ENCODE data around the gene HOXA4. TPM values are rescaled to one million over a fixed set of nuclear protein-coding genes. Genes with fewer than 3 reads are reported as not detected.

The HOXA4 gene
- total RNA-seq, 1 donor from 2014 or later, result not detected

GRCh38 chr7:27151931-27152815 lies 21.6 kb upstream of the HOXA4 start, which contains the start of gene HOXA3:
HOXA3 (minus strand) TSS chr7:27152583; CDS start chr7:27110640, 41,943 bp downstream.
- Mint-ChIP-seq H3K27ac (ENCODE audit: unreplicated experiment) (no peak within 1 kb of the TSS), H3K9me3 (ENCODE audit: unreplicated experiment) (no peaks in the 10 kb centered on the region), H3K27me3 (ENCODE audit: unreplicated experiment) (peaks cover 87% of the 10 kb centered on the region), H3K36me3 (ENCODE audit: unreplicated experiment) (peaks cover 3% of the 10 kb centered on the region), H3K4me1 (ENCODE audit: unreplicated experiment) (peaks cover 18% of the 10 kb centered on the region), H3K4me3 (ENCODE audit: unreplicated experiment) (peak within 1 kb of the TSS; percentile 64)
- TF ChIP-seq, protein P1, sequence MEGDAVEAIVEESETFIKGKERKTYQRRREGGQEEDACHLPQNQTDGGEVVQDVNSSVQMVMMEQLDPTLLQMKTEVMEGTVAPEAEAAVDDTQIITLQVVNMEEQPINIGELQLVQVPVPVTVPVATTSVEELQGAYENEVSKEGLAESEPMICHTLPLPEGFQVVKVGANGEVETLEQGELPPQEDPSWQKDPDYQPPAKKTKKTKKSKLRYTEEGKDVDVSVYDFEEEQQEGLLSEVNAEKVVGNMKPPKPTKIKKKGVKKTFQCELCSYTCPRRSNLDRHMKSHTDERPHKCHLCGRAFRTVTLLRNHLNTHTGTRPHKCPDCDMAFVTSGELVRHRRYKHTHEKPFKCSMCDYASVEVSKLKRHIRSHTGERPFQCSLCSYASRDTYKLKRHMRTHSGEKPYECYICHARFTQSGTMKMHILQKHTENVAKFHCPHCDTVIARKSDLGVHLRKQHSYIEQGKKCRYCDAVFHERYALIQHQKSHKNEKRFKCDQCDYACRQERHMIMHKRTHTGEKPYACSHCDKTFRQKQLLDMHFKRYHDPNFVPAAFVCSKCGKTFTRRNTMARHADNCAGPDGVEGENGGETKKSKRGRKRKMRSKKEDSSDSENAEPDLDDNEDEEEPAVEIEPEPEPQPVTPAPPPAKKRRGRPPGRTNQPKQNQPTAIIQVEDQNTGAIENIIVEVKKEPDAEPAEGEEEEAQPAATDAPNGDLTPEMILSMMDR (IDR thresholded peaks at IDR 0.05), result no peak
- DNase-seq (ENCODE audit: extremely low spot score, unreplicated experiment), result no peak

GRCh38 chr7:27151341-27151930 lies 20.9 kb upstream of the HOXA4 start:
- Mint-ChIP-seq H3K27me3 (ENCODE audit: unreplicated experiment) (peaks cover 90% of the 10 kb centered on the region), H3K27ac (ENCODE audit: unreplicated experiment) (no peak overlapping the region)

DNA sequence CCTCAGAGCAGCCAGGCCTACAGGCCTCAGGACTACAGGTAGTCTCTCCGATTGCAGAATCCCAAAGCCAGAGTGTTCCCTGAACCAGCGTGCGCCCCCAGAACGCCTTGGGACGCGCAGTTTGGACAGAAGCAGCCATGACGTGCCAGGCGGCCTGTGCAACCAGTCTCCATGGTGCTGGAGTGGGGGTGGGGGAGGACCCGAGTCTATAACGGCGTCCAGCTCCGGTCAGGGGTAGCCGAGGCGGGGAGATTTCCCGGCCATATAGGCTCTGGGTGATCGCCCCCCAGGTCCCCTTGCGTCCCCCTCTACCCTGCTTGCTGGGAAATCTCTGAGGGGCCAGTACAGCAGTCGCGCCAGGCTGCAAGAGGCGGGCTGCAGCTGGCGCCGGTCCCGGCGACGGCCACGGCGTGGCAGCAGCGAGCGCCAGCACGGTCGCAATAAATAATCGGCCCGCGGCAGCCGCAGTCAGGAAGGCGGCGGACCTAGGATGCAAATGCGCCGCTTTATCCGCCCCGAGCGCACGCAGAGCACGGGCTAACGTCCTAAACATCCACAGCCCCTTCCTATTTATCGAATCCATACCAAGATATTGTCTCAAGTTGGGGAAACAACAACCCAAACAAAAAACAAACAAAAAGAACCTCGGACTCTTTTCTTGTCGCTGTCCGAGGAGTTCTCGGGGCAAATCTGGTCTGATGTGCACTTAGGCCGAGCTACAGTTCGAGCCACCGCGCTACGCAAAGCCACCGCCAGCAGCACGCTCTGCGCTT lies 20.2 kb upstream of the HOXA4 start:
- no peak overlapping the region for H3K27ac Mint-ChIP-seq (ENCODE audit: unreplicated experiment)
- TF ChIP-seq, protein P1 (IDR thresholded peaks at IDR 0.05), result peak; percentile 85
- H3K9me3 Mint-ChIP-seq (ENCODE audit: unreplicated experiment), result no peaks in the 10 kb centered on the region
- H3K36me3 Mint-ChIP-seq (ENCODE audit: unreplicated experiment), result peaks cover 3% of the 10 kb centered on the region
- H3K27me3 Mint-ChIP-seq (ENCODE audit: unreplicated experiment), result peaks cover 91% of the 10 kb centered on the region
- peaks cover 16% of the 10 kb centered on the region for H3K4me1 Mint-ChIP-seq (ENCODE audit: unreplicated experiment)
- DNase-seq (ENCODE audit: extremely low spot score, unreplicated experiment), result peak; percentile 87
- H3K4me3 Mint-ChIP-seq (ENCODE audit: unreplicated experiment), result peak overlapping the region; percentile 64

More at GRCh38 chr7:27151341-27151930, 20.9 kb upstream of the HOXA4 start:
- TF ChIP-seq, protein P1 (IDR thresholded peaks at IDR 0.05), result no peak
- Mint-ChIP-seq H3K4me3 (ENCODE audit: unreplicated experiment) (peak overlapping the region; percentile 64), H3K4me1 (ENCODE audit: unreplicated experiment) (peaks cover 16% of the 10 kb centered on the region), H3K36me3 (ENCODE audit: unreplicated experiment) (peaks cover 3% of the 10 kb centered on the region), H3K9me3 (ENCODE audit: unreplicated experiment) (no peaks in the 10 kb centered on the region)
- no peak for DNase-seq (ENCODE audit: extremely low spot score, unreplicated experiment)

DNA sequence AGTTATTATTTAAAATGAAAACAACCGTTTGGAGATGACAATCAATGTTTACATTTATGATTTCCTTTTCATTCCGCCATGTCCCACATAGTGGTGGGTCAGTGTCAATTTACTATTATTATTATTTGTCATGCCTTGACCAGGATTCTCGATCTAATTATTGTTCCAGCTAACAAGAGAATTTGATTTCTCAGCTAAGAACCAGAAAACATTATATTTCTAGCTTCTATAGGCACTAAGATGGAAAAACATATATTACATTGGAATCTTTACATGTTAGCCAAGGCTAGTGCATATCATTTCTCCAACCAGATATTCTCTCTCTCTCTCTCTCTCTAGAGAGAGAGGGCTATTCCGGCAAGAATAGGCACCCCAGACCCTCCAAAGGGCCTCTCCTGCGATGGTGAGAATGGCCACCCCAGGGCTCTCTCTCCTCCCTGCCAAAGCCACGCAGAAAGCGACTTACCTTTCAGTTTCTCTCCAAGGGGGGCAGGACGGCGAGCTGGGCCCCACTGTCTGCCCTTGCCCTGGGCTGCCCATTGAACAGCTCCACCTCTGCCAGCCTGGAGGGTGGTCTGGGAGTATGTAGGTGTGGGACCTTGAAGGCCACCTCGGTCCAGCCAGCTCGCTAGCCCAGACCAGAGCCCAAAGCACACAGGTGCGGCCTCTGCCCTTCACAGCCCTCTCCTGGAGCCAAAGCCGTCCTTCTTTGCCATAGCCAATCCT lies 19.4 kb upstream of the HOXA4 start:
- peak; percentile 76 for DNase-seq (ENCODE audit: extremely low spot score, unreplicated experiment)
- Mint-ChIP-seq H3K4me1 (ENCODE audit: unreplicated experiment) (peaks cover 14% of the 10 kb centered on the region), H3K27ac (ENCODE audit: unreplicated experiment) (no peak overlapping the region), H3K36me3 (ENCODE audit: unreplicated experiment) (peaks cover 3% of the 10 kb centered on the region), H3K9me3 (ENCODE audit: unreplicated experiment) (no peaks in the 10 kb centered on the region), H3K27me3 (ENCODE audit: unreplicated experiment) (peaks cover 91% of the 10 kb centered on the region), H3K4me3 (ENCODE audit: unreplicated experiment) (no peak overlapping the region)
- TF ChIP-seq, protein P1 (IDR thresholded peaks at IDR 0.05), result no peak
